HFFc6 (cell line): Measurements from ENCODE around the gene CXCL6. TPM values are rescaled to one million over a fixed set of nuclear protein-coding genes. Genes with fewer than 3 reads are reported as not detected.

ENCODE experiments used
- DNase-seq: peaks from one replicate; pipeline ENCODE4 v3.0.0-alpha.2; 2018
- H3K27ac Mint-ChIP-seq: 2 replicates; pipeline ENCODE4 v1.8.0; 2020; ENCODE audit warnings: mild to moderate bottlenecking, mixed read lengths
- H3K27me3 Mint-ChIP-seq: 2 replicates; pipeline ENCODE4 v1.8.0; 2021; ENCODE audit warnings: mild to moderate bottlenecking, moderate library complexity, mixed read lengths; ENCODE audit not compliant: insufficient read depth
- H3K36me3 Mint-ChIP-seq: 2 replicates; pipeline ENCODE4 v1.8.0; 2021; ENCODE audit warnings: low read depth, mixed read lengths
- H3K4me1 Mint-ChIP-seq: 2 replicates; pipeline ENCODE4 v1.8.0; 2020; ENCODE audit warnings: low read depth, mixed read lengths
- H3K4me3 Mint-ChIP-seq: 2 replicates; pipeline ENCODE4 v1.8.0; 2020; ENCODE audit warnings: mild to moderate bottlenecking, moderate library complexity, mixed read lengths
- H3K9me3 Mint-ChIP-seq: 2 replicates; pipeline ENCODE4 v1.8.0; 2020; ENCODE audit warnings: mild to moderate bottlenecking, mixed read lengths
- CTCF ChIP-seq: fragments of 200-600 bp; sonication (generic); IDR thresholded peaks from 2 replicates; pipeline ENCODE4 v1.5.0; 2021; ENCODE audit warnings: antibody characterized with exemption, mild to moderate bottlenecking
- total RNA-seq, 6 experiments: library from RNA; stranded (reverse); fragmentation: NEBNext Ultra II Directional; extraction: Animal tissue kit (Norgen Biotek cat#: 25700); gene quantifications; 2 replicates in 1 of 6; 3 replicates in 5 of 6; pipeline ENCODE4 v1.2.3, GENCODE V29; 2021

The CXCL6 gene
- total RNA-seq, 6 experiments from 2014 or later: 0.12 to 0.24 TPM; not detected in 4

- Mint-ChIP-seq H3K4me3 (peak within 1 kb of the TSS; percentile 71), H3K9me3 (peaks cover 5% of the 10 kb centered on the region; the same call in 1 of the 2 replicates), H3K4me1 (peaks cover 30% of the 10 kb centered on the region), H3K27me3 (peaks cover 4% of the 10 kb centered on the region), H3K27ac (no peak within 1 kb of the TSS), H3K36me3 (no peaks in the 10 kb centered on the region)
- peak; percentile 60 for TF ChIP-seq CTCF
- DNase-seq: no peak
Measured at GRCh38 chr4:73853246-73853704, 16.8 kb downstream of the CXCL6 start, which contains the start of gene PF4V1. Gene PF4V1, plus strand, starts transcription at chr4:73853296. Its CDS starts 67 bp downstream, at chr4:73853363.

GRCh38 chr4:73853718-73854473 is 17.4 kb downstream of the CXCL6 start:
- no peak overlapping the region for H3K27ac Mint-ChIP-seq
- TF ChIP-seq CTCF: no peak
- H3K9me3 Mint-ChIP-seq: peaks cover 5% of the 10 kb centered on the region; the same call in 1 of the 2 replicates
- no peak for DNase-seq
- peak overlapping the region; percentile 71 for H3K4me3 Mint-ChIP-seq
- H3K4me1 Mint-ChIP-seq: peaks cover 34% of the 10 kb centered on the region
- H3K27me3 Mint-ChIP-seq: peaks cover 4% of the 10 kb centered on the region; the same call in 1 of the 2 replicates
- no peaks in the 10 kb centered on the region for H3K36me3 Mint-ChIP-seq

GRCh38 chr4:73855406-73855805 is 18.9 kb downstream of the CXCL6 start:
- no peaks in the 10 kb centered on the region for H3K36me3 Mint-ChIP-seq
- peaks cover 5% of the 10 kb centered on the region; the same call in 1 of the 2 replicates for H3K9me3 Mint-ChIP-seq
- peaks cover 49% of the 10 kb centered on the region for H3K4me1 Mint-ChIP-seq
- peaks cover 4% of the 10 kb centered on the region; the same call in 1 of the 2 replicates for H3K27me3 Mint-ChIP-seq
- no peak for TF ChIP-seq CTCF
- no peak overlapping the region for H3K4me3 Mint-ChIP-seq
- H3K27ac Mint-ChIP-seq: no peak overlapping the region
- DNase-seq: no peak

DNA sequence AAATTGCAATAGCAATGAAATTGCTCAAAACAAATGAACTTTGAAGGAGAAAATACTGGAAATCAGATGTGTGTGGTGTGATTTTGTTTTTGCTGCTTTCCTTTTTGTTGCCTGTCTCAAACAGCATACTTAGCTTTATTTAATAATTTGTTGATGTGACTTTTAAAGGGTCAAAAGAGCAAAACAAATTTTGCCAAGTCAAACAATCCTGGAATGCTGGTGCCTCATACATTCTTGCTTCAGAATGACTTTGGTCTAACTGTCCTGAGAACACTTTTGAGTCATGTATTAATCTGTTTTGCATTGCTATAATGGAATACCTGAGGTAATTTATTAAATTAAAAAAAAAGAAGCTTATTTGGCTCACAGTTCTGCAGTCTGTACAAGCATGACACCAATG is 20.0 kb downstream of the CXCL6 start:
- Mint-ChIP-seq H3K4me3 (no peak overlapping the region), H3K36me3 (no peaks in the 10 kb centered on the region), H3K9me3 (peaks cover 5% of the 10 kb centered on the region; the same call in 1 of the 2 replicates), H3K27ac (no peak overlapping the region), H3K4me1 (peaks cover 49% of the 10 kb centered on the region), H3K27me3 (peaks cover 4% of the 10 kb centered on the region; the same call in 1 of the 2 replicates)
- TF ChIP-seq CTCF: no peak
- DNase-seq: peak; percentile 57

DNA sequence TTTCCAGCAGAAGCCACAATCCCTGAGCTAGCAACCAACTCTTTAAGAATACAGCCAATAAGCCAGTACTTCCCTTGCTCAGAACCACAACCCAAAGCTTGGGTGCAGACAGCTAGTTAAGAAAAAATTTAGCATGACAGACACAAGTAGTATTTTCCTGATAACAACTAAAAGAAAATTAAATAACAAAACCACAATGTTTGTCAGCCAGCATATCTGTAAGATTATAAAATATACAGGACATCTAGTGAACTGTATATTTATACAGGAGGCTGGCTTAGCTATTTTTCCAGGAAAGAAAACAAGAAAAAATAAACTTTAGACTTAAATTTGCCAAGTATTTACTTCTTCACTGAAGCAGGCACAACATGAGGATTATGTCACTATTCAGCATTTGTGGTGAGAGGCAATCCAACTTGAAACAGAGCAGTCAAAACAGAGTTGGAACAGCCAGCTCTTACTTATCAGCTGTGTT is 23.2 kb downstream of the CXCL6 start:
- peak; percentile 54 for DNase-seq
- H3K4me3 Mint-ChIP-seq: no peak overlapping the region
- peak overlapping the region; percentile 9; the same call in 1 of the 2 replicates for H3K27ac Mint-ChIP-seq
- peaks cover 5% of the 10 kb centered on the region; the same call in 1 of the 2 replicates for H3K9me3 Mint-ChIP-seq
- peaks cover 44% of the 10 kb centered on the region for H3K4me1 Mint-ChIP-seq
- no peaks in the 10 kb centered on the region for H3K36me3 Mint-ChIP-seq
- no peaks in the 10 kb centered on the region; the same call in 1 of the 2 replicates for H3K27me3 Mint-ChIP-seq
- TF ChIP-seq CTCF: no peak
